ENCODE data around the gene PNPLA3. TPM values are rescaled to one million over a fixed set of nuclear protein-coding genes. Genes with fewer than 3 reads are reported as not detected.

Gene PNPLA3
- polyA plus RNA-seq, 1 of the 3 experiments (the other 2 are of a cell fraction), result 3.2 TPM

- TF ChIP-seq GATA2 (CRISPR knock-in tag; IDR thresholded peaks at IDR 0.05) (no peak), EP300 (IDR thresholded peaks at IDR 0.05; ENCODE audit: borderline replicate concordance in 1 of 2, low read depth in 1 of 2, low read length in 1 of 2) (no peak), RXRA (IDR thresholded peaks at IDR 0.05; ENCODE audit: borderline replicate concordance, low read depth) (no peak), JUND (IDR thresholded peaks at IDR 0.05) (no peak), GABPA (IDR thresholded peaks at IDR 0.05; ENCODE audit: low read depth) (no peak), RCOR1 (IDR thresholded peaks at IDR 0.05; ENCODE audit: low read length) (no peak), FOSL2 (IDR thresholded peaks at IDR 0.05; ENCODE audit: borderline replicate concordance, low read depth) (no peak), TAF1 (IDR thresholded peaks at IDR 0.05; ENCODE audit: borderline replicate concordance, low read depth, low read length) (no peak), SIN3A (IDR thresholded peaks at IDR 0.05; ENCODE audit: borderline replicate concordance, low read depth, low read length) (no peak), MAX (IDR thresholded peaks at IDR 0.05; ENCODE audit: low read depth) (no peak), PBX3 (IDR thresholded peaks at IDR 0.05) (no peak)
- Histone ChIP-seq H3K4me3 (ENCODE audit: low read depth in 2 of 2, low read length in 1 of 2) (no peak overlapping the region), H3K27ac (ENCODE audit: low read depth in 2 of 2, low read length in 1 of 2) (no peak overlapping the region), H4K20me1 (ENCODE audit: insufficient read depth) (no peaks in the 10 kb centered on the region), H3K4me1 (ENCODE audit: control insufficient read depth in 1 of 2, insufficient read depth in 2 of 2, low read depth in 1 of 2, low read length in 1 of 2) (no peaks in the 10 kb centered on the region; a peak in 1 of 4 replicates), H3K9me2 (no peaks in the 10 kb centered on the region), H3K9ac (no peak overlapping the region), H3K36me3 (replicated peaks in 1 of 2; ENCODE audit: control insufficient read depth in 1 of 2, insufficient read depth in 2 of 2, low read length in 1 of 2) (peaks cover 3% of the 10 kb centered on the region in 2 experiments), H3K4me2 (no peak overlapping the region), H3K9me3 (no peaks in the 10 kb centered on the region), H2AFZ (ENCODE audit: low read depth) (no peak overlapping the region), H3K79me2 (ENCODE audit: insufficient read depth) (no peaks in the 10 kb centered on the region), H3F3A (replicated peaks; ENCODE audit: insufficient read depth) (no peaks in the 10 kb centered on the region), H3K27me3 (ENCODE audit: insufficient read depth) (no peaks in the 10 kb centered on the region)
- WGBS (ENCODE audit: low lambda C conversion rate), result 65% methylated on average over 6 of the region's 6 CpGs
- ChIA-PET CTCF (interaction anchor here (1.4 to 2.2 kb wide), 2 partner anchors 13 to 57 kb away, joined by 4 to 7 read pairs; no protein-coding TSS in a partner anchor), POLR2A (no interaction called here)
- no peak for DNase-seq
Measured at GRCh38 chr22:43941449-43941848, 17.8 kb downstream of the PNPLA3 start.

- no peak overlapping the region for H3K4me2 ChIP-seq
- no peaks in the 10 kb centered on the region for H4K20me1 ChIP-seq (ENCODE audit: insufficient read depth)
- H3K27ac ChIP-seq (ENCODE audit: low read depth in 2 of 2, low read length in 1 of 2), result no peak overlapping the region
- peaks cover 3% of the 10 kb centered on the region in 2 experiments for H3K36me3 ChIP-seq (replicated peaks in 1 of 2; ENCODE audit: control insufficient read depth in 1 of 2, insufficient read depth in 2 of 2, low read length in 1 of 2)
- CTCF ChIA-PET, result interaction anchor here (1.3 to 2.8 kb wide), 11 partner anchors 10 to 136 kb away, joined by 5 to 52 read pairs (median 14); partner anchors contain the start of genes PNPLA3 and SAMM50
- H3K4me3 ChIP-seq (ENCODE audit: low read depth in 2 of 2, low read length in 1 of 2), result no peak overlapping the region
- no peak overlapping the region for H2AFZ ChIP-seq (ENCODE audit: low read depth)
- H3K9me2 ChIP-seq, result no peaks in the 10 kb centered on the region
- no peak overlapping the region for H3K9ac ChIP-seq
- POLR2A ChIA-PET, result no interaction called here
- WGBS (ENCODE audit: low lambda C conversion rate), result 62% methylated on average over 9 of the region's 20 CpGs
- H3K9me3 ChIP-seq, result no peaks in the 10 kb centered on the region
- H3K79me2 ChIP-seq (ENCODE audit: insufficient read depth), result no peaks in the 10 kb centered on the region
- no peaks in the 10 kb centered on the region for H3K27me3 ChIP-seq (ENCODE audit: insufficient read depth)
- TF ChIP-seq FOSL2 (IDR thresholded peaks at IDR 0.05; ENCODE audit: borderline replicate concordance, low read depth) (no peak), REST (IDR thresholded peaks at IDR 0.05; ENCODE audit: low read depth, low read length) (no peak), TCF12 (IDR thresholded peaks at IDR 0.05) (no peak), NRF1 (IDR thresholded peaks at IDR 0.05; ENCODE audit: low read depth, low read length) (no peak)
- no peaks in the 10 kb centered on the region for H3F3A ChIP-seq (replicated peaks; ENCODE audit: insufficient read depth)
- DNase-seq, result no peak
- no peaks in the 10 kb centered on the region; a peak in 1 of 4 replicates for H3K4me1 ChIP-seq (ENCODE audit: control insufficient read depth in 1 of 2, insufficient read depth in 2 of 2, low read depth in 1 of 2, low read length in 1 of 2)
Measured at GRCh38 chr22:43944670-43945430, 21.2 kb downstream of the PNPLA3 start.

Data from SK-N-SH (cell line).